Karpas-422 (cell line): Measurements from ENCODE around the gene SLC9B1. TPM values are rescaled to one million over a fixed set of nuclear protein-coding genes. Genes with fewer than 3 reads are reported as not detected.
"Not testable (repeated sequence)": the region's sequence is repeated elsewhere in the genome, so short reads cannot be mapped to it uniquely, and the experiment has no call there.

ENCODE experiments used
- DNase-seq: peaks from one replicate; pipeline ENCODE4 v3.0.0-alpha.2; 2015
- H2AFZ ChIP-seq: fragments of 200-600 bp; sonication (generic); 2 replicates; pipeline ENCODE4 v1.6.1; 2014; ENCODE audit warnings: antibody characterized with exemption, low read length, mixed read lengths
- H3K27ac ChIP-seq: fragments of 200-600 bp; sonication (generic); 2 replicates; pipeline ENCODE4 v1.5.1; 2014; ENCODE audit warnings: mild to moderate bottlenecking, low read length, moderate library complexity
- H3K27me3 ChIP-seq: fragments of 200-600 bp; sonication (generic); 2 replicates; pipeline ENCODE4 v1.6.1; 2014; ENCODE audit warnings: low read length, mixed read lengths
- H3K36me3 ChIP-seq: fragments of 200-600 bp; sonication (generic); 2 replicates; pipeline ENCODE4 v1.6.1; 2014; ENCODE audit warnings: low read length, mixed read lengths; ENCODE audit not compliant: insufficient read depth
- H3K4me1 ChIP-seq: fragments of 200-600 bp; sonication (generic); 2 replicates; pipeline ENCODE4 v1.6.1; 2014; ENCODE audit warnings: mild to moderate bottlenecking, low read length, mixed read lengths
- H3K4me2 ChIP-seq: fragments of 200-600 bp; sonication (generic); 2 replicates; pipeline ENCODE4 v1.6.1; 2014; ENCODE audit warnings: low read length, low read depth, mild to moderate bottlenecking; ENCODE audit not compliant: poor library complexity, severe bottlenecking
- H3K4me3 ChIP-seq: fragments of 200-600 bp; sonication (generic); 2 replicates; pipeline ENCODE4 v1.5.1; 2014; ENCODE audit warnings: mild to moderate bottlenecking, antibody characterized with exemption, low read length, mixed read lengths
- H3K79me2 ChIP-seq: fragments of 200-600 bp; sonication (generic); 2 replicates; pipeline ENCODE4 v1.6.1; 2014; ENCODE audit warnings: mild to moderate bottlenecking, low read length, mixed read lengths
- H3K9ac ChIP-seq: fragments of 200-600 bp; sonication (generic); 2 replicates; pipeline ENCODE4 v1.6.0; 2014; ENCODE audit warnings: low read length
- H3K9me2 ChIP-seq: fragments of 200-600 bp; sonication (generic), shearing (Covaris generic); replicated peaks from 2 replicates; pipeline ENCODE4 v1.6.0; 2014; ENCODE audit warnings: mild to moderate bottlenecking, low read length, moderate library complexity; ENCODE audit not compliant: insufficient read depth
- H3K9me3 ChIP-seq: fragments of 300-700, 200-600 bp; sonication (generic); 2 replicates; pipeline ENCODE4 v1.6.1; 2014; ENCODE audit warnings: low read length, mixed read lengths
- H4K20me1 ChIP-seq: fragments of 200-600 bp; sonication (generic); 2 replicates; pipeline ENCODE4 v1.6.1; 2014; ENCODE audit warnings: mild to moderate bottlenecking, antibody characterized with exemption, low read length, low read depth; ENCODE audit not compliant: insufficient read depth
- total RNA-seq: library from RNA; depleted of rRNA; stranded (reverse); fragments of >200 nt; shearing (Covaris generic); gene quantifications from 2 replicates; pipeline ENCODE4 v1.2.3, GENCODE V29; 2014; ENCODE audit warnings: low replicate concordance

SLC9B1 gene
- total RNA-seq, 1 experiment from 2014 or later: 1.4 TPM

- H3K36me3 ChIP-seq: peaks cover 41% of the 10 kb centered on the region
- no peaks in the 10 kb centered on the region for H4K20me1 ChIP-seq
- no peaks in the 10 kb centered on the region for H3K9me2 ChIP-seq
- H2AFZ ChIP-seq: 0 out of 2 replicates have a peak overlapping the region, but pooled peaks have one; percentile 11
- peak overlapping the region; percentile 88 for H3K4me2 ChIP-seq
- peak overlapping the region; percentile 90 for H3K27ac ChIP-seq
- no peaks in the 10 kb centered on the region for H3K27me3 ChIP-seq
- no peaks in the 10 kb centered on the region for H3K9me3 ChIP-seq
- peaks cover 92% of the 10 kb centered on the region for H3K79me2 ChIP-seq
- peak overlapping the region; percentile 76 for H3K4me3 ChIP-seq
- H3K9ac ChIP-seq: peak overlapping the region; percentile 75
- peak; percentile 62 for DNase-seq
- peaks cover 34% of the 10 kb centered on the region for H3K4me1 ChIP-seq
Measured at GRCh38 chr4:102868153-102868780, 151.2 kb downstream of the SLC9B1 start.

- Histone ChIP-seq H3K9me3 (no peaks in the 10 kb centered on the region), H3K4me2 (peak overlapping the region; percentile 88), H3K4me1 (peaks cover 34% of the 10 kb centered on the region), H2AFZ (no peak overlapping the region), H3K27ac (peak overlapping the region; percentile 90), H3K9me2 (no peaks in the 10 kb centered on the region), H3K4me3 (peak overlapping the region; percentile 76), H3K9ac (peak overlapping the region; percentile 75), H4K20me1 (no peaks in the 10 kb centered on the region), H3K27me3 (no peaks in the 10 kb centered on the region), H3K79me2 (peaks cover 92% of the 10 kb centered on the region), H3K36me3 (peaks cover 39% of the 10 kb centered on the region)
- peak; percentile 66 for DNase-seq
Measured at GRCh38 chr4:102867278-102868152, 152.0 kb downstream of the SLC9B1 start.

DNA sequence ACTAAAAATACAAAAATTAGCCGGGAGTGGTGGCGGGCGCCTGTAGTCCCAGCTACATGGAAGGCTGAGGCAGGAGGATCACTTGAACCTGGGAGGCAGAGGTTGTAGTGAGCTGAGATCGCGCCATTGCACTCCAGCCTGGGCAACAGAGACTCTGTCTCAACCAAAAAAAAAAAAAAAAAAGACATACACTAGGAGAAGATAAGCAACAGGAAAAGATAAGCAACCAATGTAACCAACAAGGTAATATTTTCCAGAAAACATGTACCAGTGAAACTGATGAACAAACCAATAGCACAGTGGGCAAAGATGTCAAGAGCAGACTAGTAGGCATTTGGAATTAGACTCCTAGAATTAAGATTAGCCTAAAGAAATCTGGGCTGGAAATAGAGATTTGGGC lies 154.2 kb downstream of the SLC9B1 start:
- not testable (repeated sequence) for H3K9me3 ChIP-seq, H4K20me1 ChIP-seq, H2AFZ ChIP-seq, H3K9me2 ChIP-seq, DNase-seq, H3K27me3 ChIP-seq, H3K4me2 ChIP-seq, H3K27ac ChIP-seq, H3K9ac ChIP-seq, H3K4me3 ChIP-seq
- Histone ChIP-seq H3K79me2 (peaks cover 90% of the 10 kb centered on the region), H3K36me3 (peaks cover 38% of the 10 kb centered on the region), H3K4me1 (peaks cover 21% of the 10 kb centered on the region)

DNA sequence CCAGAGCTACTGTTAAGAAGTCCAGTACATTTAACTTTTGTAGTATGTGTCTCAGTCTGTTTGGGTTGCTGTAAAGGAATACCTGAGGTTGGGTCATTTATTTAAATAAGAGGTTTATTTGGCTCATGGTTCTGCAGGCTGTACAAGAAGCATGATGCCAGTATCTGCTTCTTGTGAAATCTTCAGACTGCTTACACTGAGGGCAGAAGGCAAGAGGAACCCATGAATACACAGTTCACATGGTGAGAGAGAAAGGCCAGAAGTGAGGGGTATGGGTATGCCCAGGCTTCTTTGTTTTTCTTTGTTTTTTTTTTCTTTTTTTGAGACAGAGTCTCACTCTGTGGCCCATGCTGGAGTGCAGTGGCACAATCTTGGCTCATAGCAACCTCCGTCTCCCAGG lies 156.8 kb downstream of the SLC9B1 start:
- H3K4me2 ChIP-seq: no peak overlapping the region
- H3K79me2 ChIP-seq: peaks cover 94% of the 10 kb centered on the region

GRCh38 chr4:102862016-102862415 lies 157.5 kb downstream of the SLC9B1 start:
- Histone ChIP-seq H3K4me1 (peaks cover 12% of the 10 kb centered on the region), H3K4me3 (no peak overlapping the region), H2AFZ (no peak overlapping the region), H3K9me2 (no peaks in the 10 kb centered on the region), H3K36me3 (peaks cover 50% of the 10 kb centered on the region), H3K9ac (no peak overlapping the region), H3K9me3 (peaks cover 19% of the 10 kb centered on the region), H3K27ac (no peak overlapping the region), H3K27me3 (no peaks in the 10 kb centered on the region), H3K79me2 (peaks cover 92% of the 10 kb centered on the region), H4K20me1 (no peaks in the 10 kb centered on the region), H3K4me2 (no peak overlapping the region)
- peak; percentile 52 for DNase-seq

More for the DNA sequence above, 156.8 kb downstream of the SLC9B1 start:
- H3K9me3 ChIP-seq: peaks cover 19% of the 10 kb centered on the region
- H3K27ac ChIP-seq: no peak overlapping the region
- peaks cover 50% of the 10 kb centered on the region for H3K36me3 ChIP-seq
- H3K27me3 ChIP-seq: no peaks in the 10 kb centered on the region
- H2AFZ ChIP-seq: no peak overlapping the region
- no peak overlapping the region for H3K4me3 ChIP-seq
- no peaks in the 10 kb centered on the region for H4K20me1 ChIP-seq
- H3K9me2 ChIP-seq: no peaks in the 10 kb centered on the region
- no peak overlapping the region for H3K9ac ChIP-seq
- no peak for DNase-seq
- peaks cover 19% of the 10 kb centered on the region for H3K4me1 ChIP-seq

DNA sequence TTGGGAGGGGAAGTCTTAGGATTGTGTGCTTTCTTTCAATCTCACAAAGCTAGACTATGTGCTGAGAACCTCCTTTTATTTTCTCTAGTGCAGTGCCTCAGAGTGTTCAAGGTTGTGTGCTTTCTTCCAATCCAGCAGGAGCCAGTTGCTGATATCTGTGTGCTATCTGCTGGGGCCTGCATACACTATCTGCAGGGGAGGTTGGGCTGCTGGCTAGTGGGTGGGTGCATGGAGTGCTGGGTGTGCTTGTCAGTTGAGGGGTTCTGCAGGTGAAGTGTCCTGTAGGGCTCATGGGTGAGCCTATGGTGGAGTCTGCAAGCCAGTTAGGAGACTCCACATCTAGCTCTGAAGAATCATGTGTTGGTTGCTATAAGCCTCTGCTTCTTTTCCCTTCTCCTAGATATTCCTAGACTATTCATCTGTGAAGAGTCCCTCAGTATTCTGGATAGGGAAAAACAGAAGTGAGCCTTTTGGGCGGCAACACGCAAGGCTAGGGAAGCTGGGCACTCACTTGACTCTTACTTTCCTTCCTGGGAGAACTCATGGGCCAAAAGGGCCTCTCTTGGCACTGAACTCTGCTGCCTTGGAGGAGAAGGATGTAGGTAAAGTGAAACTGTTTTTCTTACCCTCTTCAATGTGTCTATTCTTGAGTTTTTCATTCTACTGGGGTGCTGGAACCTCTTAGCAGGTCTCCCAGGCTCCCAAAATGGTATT lies 158.7 kb downstream of the SLC9B1 start:
- Histone ChIP-seq H4K20me1 (no peaks in the 10 kb centered on the region), H3K4me1 (no peaks in the 10 kb centered on the region; the same call in 1 of the 2 replicates), H3K79me2 (peaks cover 88% of the 10 kb centered on the region), H3K4me3 (no peak overlapping the region), H3K4me2 (no peak overlapping the region), H3K9me2 (no peaks in the 10 kb centered on the region), H3K27ac (no peak overlapping the region), H3K9ac (no peak overlapping the region), H3K27me3 (no peaks in the 10 kb centered on the region), H3K36me3 (peaks cover 49% of the 10 kb centered on the region), H3K9me3 (peaks cover 19% of the 10 kb centered on the region), H2AFZ (no peak overlapping the region)
- DNase-seq: no peak

DNA sequence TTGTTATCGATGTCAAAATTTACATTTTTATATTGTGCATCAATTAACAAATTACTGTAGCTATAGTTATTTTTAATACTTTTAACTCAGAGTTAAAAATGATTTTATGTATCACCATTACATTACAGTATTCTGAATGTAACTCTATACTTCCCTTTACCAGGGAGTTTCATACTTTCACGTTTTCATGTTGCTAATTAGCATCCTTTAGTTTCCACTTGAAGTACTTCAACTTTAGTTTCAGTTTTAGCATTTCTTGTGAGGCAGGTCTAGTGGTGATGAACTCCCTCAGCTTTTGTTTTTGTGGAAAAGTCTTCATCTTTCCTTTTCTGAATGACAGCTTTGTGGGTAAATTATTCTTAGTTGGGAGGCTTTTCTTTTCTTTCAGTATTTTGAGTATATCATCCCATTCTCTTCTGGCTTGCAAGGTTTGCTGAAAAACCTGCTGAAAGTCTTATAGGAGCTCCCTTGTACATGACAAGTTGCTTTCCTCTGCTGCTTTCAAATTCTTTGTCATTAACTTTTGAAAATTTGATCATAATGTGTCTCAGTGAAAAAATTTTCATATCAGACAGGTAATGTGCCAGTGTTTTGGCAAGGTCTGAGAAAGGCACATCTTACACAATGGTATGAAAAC lies 160.6 kb downstream of the SLC9B1 start:
- H3K9ac ChIP-seq: no peak overlapping the region
- no peaks in the 10 kb centered on the region for H3K9me2 ChIP-seq
- H3K4me2 ChIP-seq: no peak overlapping the region
- peaks cover 19% of the 10 kb centered on the region for H3K9me3 ChIP-seq
- H3K36me3 ChIP-seq: peaks cover 34% of the 10 kb centered on the region; the same call in 1 of the 2 replicates
- peak; percentile 52 for DNase-seq
- H3K79me2 ChIP-seq: peaks cover 88% of the 10 kb centered on the region
- H2AFZ ChIP-seq: no peak overlapping the region
- H3K27me3 ChIP-seq: no peaks in the 10 kb centered on the region
- no peaks in the 10 kb centered on the region; the same call in 1 of the 2 replicates for H3K4me1 ChIP-seq
- H3K27ac ChIP-seq: no peak overlapping the region; the same call in 1 of the 2 replicates
- H3K4me3 ChIP-seq: no peak overlapping the region
- H4K20me1 ChIP-seq: no peaks in the 10 kb centered on the region
